Memory B cell (primary cell): Measurements from ENCODE around the gene B3GNT8.
"Not testable (repeated sequence)": the region's sequence is repeated elsewhere in the genome, so short reads cannot be mapped to it uniquely, and the experiment has no call there.

Source experiments
- ATAC-seq: fragments of 150-1000 bp; cut with Tn5 transposase; 2 replicates; pipeline ENCODE4 v1.10.0; 2021; ENCODE audit warnings: low read depth, mild to moderate bottlenecking, moderate library complexity
- DNase-seq, 2 donors: peaks; one replicate each; pipeline ENCODE4 v3.0.0; 2022; ENCODE audit warnings: low spot score in 2 of 2
- H3K27ac Mint-ChIP-seq: one replicate; pipeline ENCODE4 v1.8.0; 2022; ENCODE audit warnings: mild to moderate bottlenecking, moderate library complexity, mixed read lengths
- H3K27me3 Mint-ChIP-seq: one replicate; pipeline ENCODE4 v1.8.0; 2022; ENCODE audit warnings: mixed read lengths
- H3K36me3 Mint-ChIP-seq: one replicate; pipeline ENCODE4 v1.8.0; 2022; ENCODE audit warnings: mild to moderate bottlenecking, mixed read lengths
- H3K4me1 Mint-ChIP-seq: one replicate; pipeline ENCODE4 v1.8.0; 2022; ENCODE audit warnings: mixed read lengths
- H3K4me3 Mint-ChIP-seq: one replicate; pipeline ENCODE4 v1.8.0; 2022; ENCODE audit warnings: mild to moderate bottlenecking, moderate library complexity, mixed read lengths
- H3K9me3 Mint-ChIP-seq: one replicate; pipeline ENCODE4 v1.8.0; 2022; ENCODE audit warnings: mixed read lengths

Gene B3GNT8

DNA sequence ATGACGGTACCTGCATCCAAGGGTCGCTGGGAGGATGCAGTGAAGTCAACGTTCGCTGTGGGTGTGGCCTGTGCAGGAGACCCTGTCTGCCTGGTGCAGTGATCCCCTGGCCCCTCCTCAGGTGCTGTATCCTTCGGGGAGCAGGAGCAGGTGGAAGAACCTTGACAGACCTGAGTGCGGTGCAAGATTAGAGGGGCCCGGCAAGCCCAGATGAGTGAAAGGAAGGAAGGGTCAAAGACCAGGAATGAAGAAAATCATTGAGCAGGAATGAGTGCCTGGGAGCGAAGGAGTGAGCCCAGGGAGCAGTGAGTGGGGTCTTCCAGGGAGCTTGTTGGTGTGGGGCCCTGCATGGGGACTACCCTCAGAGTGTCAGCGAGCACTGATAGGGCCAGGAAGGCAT, 12.7 kb downstream of the B3GNT8 start:
- Mint-ChIP-seq H3K27ac (no peak overlapping the region), H3K4me3 (no peak overlapping the region), H3K4me1 (peaks cover 6% of the 10 kb centered on the region), H3K9me3 (no peaks in the 10 kb centered on the region), H3K36me3 (peaks cover 30% of the 10 kb centered on the region), H3K27me3 (no peaks in the 10 kb centered on the region)
- ATAC-seq (no peak), DNase-seq (no peak)

DNA sequence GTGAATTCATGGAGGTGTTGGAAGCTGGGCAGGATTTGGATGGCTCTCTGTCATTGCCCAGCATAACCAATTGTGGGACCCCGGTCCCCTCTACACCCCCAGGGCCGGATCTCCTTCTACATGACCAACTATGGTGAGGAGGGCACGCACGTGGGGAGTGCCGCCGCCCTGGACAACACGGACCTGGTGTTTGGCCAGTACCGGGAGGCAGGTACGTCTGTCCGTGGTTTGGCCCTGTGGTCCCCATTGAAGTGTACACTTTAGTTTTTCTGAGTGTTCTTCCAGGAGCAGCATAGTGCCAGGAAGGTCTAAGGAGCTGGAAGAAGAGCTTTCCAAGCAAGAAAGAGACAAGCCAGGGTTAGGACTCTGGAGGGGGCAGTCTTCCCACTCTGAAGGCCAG, 13.2 kb downstream of the B3GNT8 start:
- Mint-ChIP-seq H3K4me1 (peaks cover 9% of the 10 kb centered on the region), H3K27ac (no peak overlapping the region), H3K36me3 (peaks cover 26% of the 10 kb centered on the region), H3K4me3 (no peak overlapping the region), H3K27me3 (no peaks in the 10 kb centered on the region), H3K9me3 (no peaks in the 10 kb centered on the region)
- DNase-seq (no peak), ATAC-seq (no peak)

- Mint-ChIP-seq H3K9me3 (no peaks in the 10 kb centered on the region), H3K27me3 (no peaks in the 10 kb centered on the region), H3K4me1 (peaks cover 9% of the 10 kb centered on the region), H3K27ac (no peak overlapping the region), H3K4me3 (no peak overlapping the region), H3K36me3 (peaks cover 25% of the 10 kb centered on the region)
- DNase-seq (no peak), ATAC-seq (no peak)
Measured at GRCh38 chr19:41412953-41413352, 14.2 kb downstream of the B3GNT8 start.

GRCh38 chr19:41411968-41412265, 15.3 kb downstream of the B3GNT8 start:
- peaks cover 11% of the 10 kb centered on the region for H3K4me1 Mint-ChIP-seq
- H3K27ac Mint-ChIP-seq: no peak overlapping the region
- no peak overlapping the region for H3K4me3 Mint-ChIP-seq
- ATAC-seq (no peak), DNase-seq (no peak)
- peaks cover 23% of the 10 kb centered on the region for H3K36me3 Mint-ChIP-seq
- no peaks in the 10 kb centered on the region for H3K27me3 Mint-ChIP-seq
- no peaks in the 10 kb centered on the region for H3K9me3 Mint-ChIP-seq

GRCh38 chr19:41411100-41411967, 15.8 kb downstream of the B3GNT8 start:
- Mint-ChIP-seq H3K27ac (no peak overlapping the region), H3K4me1 (peaks cover 11% of the 10 kb centered on the region), H3K9me3 (no peaks in the 10 kb centered on the region), H3K36me3 (peaks cover 21% of the 10 kb centered on the region), H3K27me3 (no peaks in the 10 kb centered on the region), H3K4me3 (no peak overlapping the region)
- DNase-seq: no peak
- no peak for ATAC-seq

GRCh38 chr19:41410336-41411054, 16.7 kb downstream of the B3GNT8 start:
- H3K9me3 Mint-ChIP-seq: no peaks in the 10 kb centered on the region
- no peak for ATAC-seq
- H3K27ac Mint-ChIP-seq: peak overlapping the region; percentile 39
- peaks cover 19% of the 10 kb centered on the region for H3K36me3 Mint-ChIP-seq
- peaks cover 11% of the 10 kb centered on the region for H3K4me1 Mint-ChIP-seq
- no peak overlapping the region for H3K4me3 Mint-ChIP-seq
- H3K27me3 Mint-ChIP-seq: no peaks in the 10 kb centered on the region
- DNase-seq: no peak

DNA sequence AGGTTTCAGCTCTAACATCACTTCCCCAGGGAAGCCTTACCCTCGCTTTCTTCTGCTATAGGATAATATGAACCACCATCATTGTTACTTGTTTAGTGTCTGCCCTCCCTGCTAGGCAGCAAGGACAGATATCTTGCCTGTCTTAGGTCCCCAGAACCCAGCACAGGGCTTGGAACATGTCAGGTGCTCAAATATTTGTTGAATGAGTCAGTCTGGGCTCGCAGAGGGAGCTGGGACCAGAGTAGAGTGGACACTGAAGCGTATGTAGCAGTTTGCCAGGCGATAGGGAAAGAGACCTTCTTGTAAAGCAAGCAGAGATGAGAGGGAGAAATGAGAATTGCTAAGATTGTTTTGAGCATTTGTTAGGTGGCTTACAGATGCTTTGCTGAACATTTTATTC, 17.9 kb downstream of the B3GNT8 start:
- DNase-seq (no peak), ATAC-seq (no peak)
- Mint-ChIP-seq H3K27me3 (no peaks in the 10 kb centered on the region), H3K9me3 (no peaks in the 10 kb centered on the region), H3K4me1 (peaks cover 14% of the 10 kb centered on the region), H3K4me3 (no peak overlapping the region), H3K36me3 (peaks cover 18% of the 10 kb centered on the region), H3K27ac (no peak overlapping the region)

- H3K9me3 Mint-ChIP-seq, H3K27ac Mint-ChIP-seq, DNase-seq, H3K4me3 Mint-ChIP-seq, H3K27me3 Mint-ChIP-seq, ATAC-seq: not testable (repeated sequence)
- Mint-ChIP-seq H3K36me3 (peaks cover 15% of the 10 kb centered on the region), H3K4me1 (peaks cover 14% of the 10 kb centered on the region)
Measured at GRCh38 chr19:41408846-41409245, 18.3 kb downstream of the B3GNT8 start.

DNA sequence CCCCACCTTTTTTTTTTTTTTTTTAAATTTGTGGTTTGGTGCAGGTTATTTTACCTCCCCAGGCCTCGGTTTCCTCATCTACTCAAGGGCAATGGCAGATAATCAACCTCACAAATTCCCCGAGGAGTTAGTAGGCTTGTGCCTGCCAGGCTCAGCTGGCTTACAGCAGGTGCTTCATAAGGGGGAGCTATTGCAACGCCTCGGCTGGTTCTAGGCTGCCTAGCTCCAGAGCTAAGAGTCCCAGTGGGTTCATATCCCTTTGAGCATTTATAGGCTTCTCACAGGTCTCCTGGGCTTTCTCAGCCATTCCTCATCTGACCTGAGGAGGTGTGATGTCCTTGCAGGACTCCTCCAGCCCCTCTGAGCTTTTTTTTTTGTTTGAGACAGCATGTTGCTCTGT, 18.9 kb downstream of the B3GNT8 start:
- DNase-seq (no peak), ATAC-seq (no peak)
- H3K4me1 Mint-ChIP-seq: peaks cover 14% of the 10 kb centered on the region
- peaks cover 10% of the 10 kb centered on the region for H3K36me3 Mint-ChIP-seq
- no peaks in the 10 kb centered on the region for H3K27me3 Mint-ChIP-seq
- no peak overlapping the region for H3K27ac Mint-ChIP-seq
- no peaks in the 10 kb centered on the region for H3K9me3 Mint-ChIP-seq
- H3K4me3 Mint-ChIP-seq: no peak overlapping the region

DNA sequence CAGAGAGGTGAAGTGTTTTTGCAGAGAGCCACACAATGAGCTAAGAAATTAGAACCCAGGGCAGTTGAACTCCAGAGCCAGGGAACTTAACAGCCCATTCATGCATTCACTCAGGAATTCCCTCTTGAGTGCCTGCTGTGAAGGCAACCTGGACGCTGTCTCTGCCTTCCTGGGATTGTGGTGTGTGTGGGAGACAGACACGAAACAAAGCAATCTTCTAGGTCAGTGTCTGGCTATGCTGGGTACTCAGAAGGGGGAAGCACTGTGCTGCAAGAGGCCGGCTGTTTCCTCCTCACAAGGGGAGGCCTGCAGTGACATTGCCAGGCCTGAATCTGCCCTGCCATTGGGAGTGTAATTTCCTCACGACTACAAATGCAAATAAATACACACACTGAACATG, 19.9 kb downstream of the B3GNT8 start:
- Mint-ChIP-seq H3K36me3 (peaks cover 10% of the 10 kb centered on the region), H3K9me3 (no peaks in the 10 kb centered on the region), H3K4me3 (no peak overlapping the region), H3K27me3 (no peaks in the 10 kb centered on the region), H3K4me1 (peaks cover 14% of the 10 kb centered on the region), H3K27ac (peak overlapping the region; percentile 1)
- no peak for ATAC-seq
- DNase-seq: no peak

GRCh38 chr19:41405776-41406175, 21.4 kb downstream of the B3GNT8 start:
- ATAC-seq: no peak
- peaks cover 8% of the 10 kb centered on the region for H3K36me3 Mint-ChIP-seq

GRCh38 chr19:41403181-41403970, 23.8 kb downstream of the B3GNT8 start:
- no peak overlapping the region for H3K27ac Mint-ChIP-seq

More at GRCh38 chr19:41405776-41406175, 21.4 kb downstream of the B3GNT8 start:
- H3K4me1 Mint-ChIP-seq: peaks cover 16% of the 10 kb centered on the region
- no peaks in the 10 kb centered on the region for H3K27me3 Mint-ChIP-seq
- H3K27ac Mint-ChIP-seq: no peak overlapping the region
- no peaks in the 10 kb centered on the region for H3K9me3 Mint-ChIP-seq
- no peak for DNase-seq
- no peak overlapping the region for H3K4me3 Mint-ChIP-seq

GRCh38 chr19:41402010-41402409, 25.2 kb downstream of the B3GNT8 start:
- H3K4me3 Mint-ChIP-seq: no peak overlapping the region
- H3K27ac Mint-ChIP-seq: no peak overlapping the region
- no peaks in the 10 kb centered on the region for H3K9me3 Mint-ChIP-seq
- no peak for DNase-seq
- no peaks in the 10 kb centered on the region for H3K27me3 Mint-ChIP-seq
- ATAC-seq: no peak
- H3K36me3 Mint-ChIP-seq: peaks cover 7% of the 10 kb centered on the region
- H3K4me1 Mint-ChIP-seq: peaks cover 25% of the 10 kb centered on the region

More at GRCh38 chr19:41403181-41403970, 23.8 kb downstream of the B3GNT8 start:
- Mint-ChIP-seq H3K4me1 (peaks cover 16% of the 10 kb centered on the region), H3K4me3 (no peak overlapping the region), H3K27me3 (no peaks in the 10 kb centered on the region), H3K36me3 (peaks cover 7% of the 10 kb centered on the region), H3K9me3 (no peaks in the 10 kb centered on the region)
- ATAC-seq (no peak), DNase-seq (no peak)

DNA sequence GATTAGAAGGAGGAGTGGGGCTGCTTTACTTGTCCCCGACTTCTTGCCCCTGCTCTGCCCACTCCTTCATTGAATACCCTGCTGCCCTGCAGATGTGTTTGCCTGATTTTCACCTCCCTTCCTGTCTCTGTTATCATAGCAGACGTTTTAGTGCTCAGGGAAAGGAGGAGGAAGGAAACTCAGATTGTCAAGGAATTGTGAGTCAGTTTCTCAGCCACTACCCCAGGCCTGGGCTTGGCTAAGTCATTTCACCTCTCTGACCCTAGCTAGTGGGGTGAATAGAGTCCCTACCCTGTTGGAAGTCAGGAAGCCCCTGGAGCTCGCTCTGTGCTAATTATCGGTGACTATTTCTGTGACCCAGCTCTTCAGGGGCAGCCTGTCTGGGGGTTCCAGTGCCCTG, 25.7 kb downstream of the B3GNT8 start:
- Mint-ChIP-seq H3K9me3 (no peaks in the 10 kb centered on the region), H3K4me3 (no peak overlapping the region), H3K36me3 (peaks cover 7% of the 10 kb centered on the region), H3K27ac (no peak overlapping the region), H3K4me1 (peaks cover 25% of the 10 kb centered on the region), H3K27me3 (no peaks in the 10 kb centered on the region)
- ATAC-seq (no peak), DNase-seq (no peak)
